Ascending aorta (tissue), 2 donors: ENCODE data around the gene ENTHD1. TPM values are rescaled to one million over a fixed set of nuclear protein-coding genes. Genes with fewer than 3 reads are reported as not detected.

Experiments used
- DNase-seq, 2 donors: peaks; one replicate each; pipeline ENCODE4 v3.0.0-alpha.2; 2019; ENCODE audit warnings: low spot score in 2 of 2
- H3K27ac ChIP-seq, 2 donors: fragments of 200-600 bp; sonication (generic); one replicate each; pipeline ENCODE4 v1.5.1; 2016 to 2017; ENCODE audit warnings: mild to moderate bottlenecking in 1 of 2
- H3K27me3 ChIP-seq: fragments of 200-600 bp; sonication (generic); one replicate; pipeline ENCODE4 v1.5.1; 2017
- H3K36me3 ChIP-seq, 2 donors: fragments of 200-600 bp; sonication (generic); one replicate each; pipeline ENCODE4 v1.5.1; 2016
- H3K4me1 ChIP-seq, 2 donors: fragments of 200-600 bp; sonication (generic); one replicate each; pipeline ENCODE4 v1.5.1; 2016 to 2017; ENCODE audit warnings: mild to moderate bottlenecking in 1 of 2
- H3K4me3 ChIP-seq, 2 donors: fragments of 200-600 bp; sonication (generic); one replicate each; pipeline ENCODE4 v1.5.1; 2016 to 2017; ENCODE audit warnings: mild to moderate bottlenecking in 1 of 2
- H3K9me3 ChIP-seq, 2 donors: fragments of 200-600 bp; sonication (generic); one replicate each; pipeline ENCODE4 v1.5.1; 2016
- CTCF ChIP-seq, 3 experiments: fragments of 200-600 bp in 2 of 3; fragments of 450-650 bp in 1 of 3; sonication (generic) in 2 of 3; IDR thresholded peaks; one replicate each; pipeline ENCODE4 v1.5.1; 2016 to 2019; ENCODE audit warnings: antibody characterized with exemption in 3 of 3, mild to moderate bottlenecking in 1 of 3, moderate library complexity in 1 of 3
- intact Hi-C: fragments of 100-400 bp; cut with DNase I; formaldehyde crosslinking; loops from one replicate; pipeline ENCODE4 v1.15.1; 2023
- total RNA-seq: library from RNA; depleted of rRNA; stranded (reverse); fragments of >200 nt; gene quantifications from one replicate; pipeline ENCODE4 v1.1.0, GENCODE V29; 2016

Gene ENTHD1
- total RNA-seq, 1 donor from 2014 or later, result 0.21 TPM

DNA sequence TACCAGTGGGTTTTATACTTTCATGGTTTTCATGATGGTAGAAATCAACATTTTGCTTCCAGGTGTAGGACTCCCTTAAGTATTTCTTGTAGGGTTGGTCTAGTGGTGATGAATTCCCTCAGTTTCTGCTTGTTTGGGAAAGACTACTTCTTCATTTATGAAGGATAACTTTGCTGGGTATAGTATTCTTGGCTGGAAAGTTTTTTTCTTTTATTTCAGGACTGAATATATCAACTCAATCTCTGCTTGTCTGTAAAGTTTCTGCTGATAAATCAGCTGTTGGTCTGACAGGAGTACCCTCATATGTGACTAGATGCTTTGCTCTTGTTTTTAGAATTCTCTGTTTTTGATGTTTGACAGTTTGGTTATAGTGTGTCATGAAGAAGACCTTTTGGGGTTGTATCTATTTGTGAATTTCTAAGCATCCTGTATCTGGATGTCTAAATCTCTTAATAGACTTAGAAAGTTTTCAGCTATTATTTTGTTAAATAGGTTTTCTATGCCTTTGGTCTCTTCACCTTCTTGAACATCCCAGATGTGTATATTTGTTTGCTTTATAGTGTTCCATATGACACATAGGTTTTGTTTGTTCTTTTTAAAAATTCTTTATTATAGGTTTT is 95.9 kb downstream of the ENTHD1 start:
- H3K27ac ChIP-seq, result no peak overlapping the region
- TF ChIP-seq CTCF (IDR thresholded peaks at IDR 0.05), result no peak
- H3K4me1 ChIP-seq, result no peaks in the 10 kb centered on the region
- H3K36me3 ChIP-seq, result no peaks in the 10 kb centered on the region
- no peak overlapping the region for H3K4me3 ChIP-seq
- no peaks in the 10 kb centered on the region for H3K27me3 ChIP-seq
- intact Hi-C loops, result no loop called here
- H3K9me3 ChIP-seq, result peaks cover 12 to 27% of the 10 kb centered on the region in 2 donors
- DNase-seq, result no peak

DNA sequence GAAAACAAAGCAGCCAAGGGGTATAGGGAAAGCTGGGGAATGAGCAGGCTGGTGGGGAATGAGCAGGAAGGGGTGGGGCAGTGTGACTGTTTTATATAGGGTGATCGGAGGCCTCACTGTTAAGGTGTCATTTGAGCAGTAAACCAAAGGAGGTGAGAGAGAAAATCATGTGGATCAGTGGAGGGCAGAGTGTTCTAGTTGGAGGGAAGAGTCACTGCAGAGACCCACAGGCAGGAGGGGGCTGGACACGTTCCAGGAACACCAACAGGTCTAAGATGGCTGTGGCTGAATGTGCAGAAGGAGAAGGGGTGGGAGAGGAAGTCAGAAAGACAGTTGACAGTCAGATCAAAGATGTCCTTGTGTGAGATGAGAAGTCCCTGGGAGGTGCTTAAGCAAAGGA is 103.8 kb downstream of the ENTHD1 start:
- no peak overlapping the region for H3K4me3 ChIP-seq
- no peaks in the 10 kb centered on the region for H3K4me1 ChIP-seq
- H3K27ac ChIP-seq, result no peak overlapping the region
- H3K36me3 ChIP-seq, result no peaks in the 10 kb centered on the region
- TF ChIP-seq CTCF (IDR thresholded peaks at IDR 0.05), result no peak
- intact Hi-C loops, result no loop called here
- H3K9me3 ChIP-seq, result no peaks in the 10 kb centered on the region
- no peak for DNase-seq
- H3K27me3 ChIP-seq, result no peaks in the 10 kb centered on the region

GRCh38 chr22:39785232-39785631 is 108.3 kb downstream of the ENTHD1 start:
- Histone ChIP-seq H3K4me1 (no peaks in the 10 kb centered on the region), H3K4me3 (no peak overlapping the region), H3K9me3 (no peaks in the 10 kb centered on the region), H3K36me3 (no peaks in the 10 kb centered on the region), H3K27me3 (no peaks in the 10 kb centered on the region), H3K27ac (no peak overlapping the region)
- no peak for TF ChIP-seq CTCF (IDR thresholded peaks at IDR 0.05)
- intact Hi-C loops, result no loop called here
- DNase-seq, result no peak

- intact Hi-C loops, result no loop called here
- no peak overlapping the region for H3K4me3 ChIP-seq
- no peak for TF ChIP-seq CTCF (IDR thresholded peaks at IDR 0.05)
- H3K9me3 ChIP-seq, result no peaks in the 10 kb centered on the region
- H3K36me3 ChIP-seq, result no peaks in the 10 kb centered on the region
- DNase-seq, result no peak
- H3K27ac ChIP-seq, result no peak overlapping the region
- H3K4me1 ChIP-seq, result no peaks in the 10 kb centered on the region
- H3K27me3 ChIP-seq, result no peaks in the 10 kb centered on the region
Measured at GRCh38 chr22:39777716-39778454, 115.7 kb downstream of the ENTHD1 start.

GRCh38 chr22:39776295-39777009 is 117.1 kb downstream of the ENTHD1 start:
- H3K27ac ChIP-seq, result no peak overlapping the region
- intact Hi-C loops, result no loop called here
- H3K4me3 ChIP-seq, result no peak overlapping the region
- no peak for DNase-seq
- no peaks in the 10 kb centered on the region for H3K4me1 ChIP-seq
- H3K36me3 ChIP-seq, result no peaks in the 10 kb centered on the region
- H3K9me3 ChIP-seq, result no peaks in the 10 kb centered on the region
- no peak for TF ChIP-seq CTCF (IDR thresholded peaks at IDR 0.05)
- no peaks in the 10 kb centered on the region for H3K27me3 ChIP-seq
